Measurements from ENCODE around the gene SLC25A40.
"Not testable (repeated sequence)": the region's sequence is repeated elsewhere in the genome, so short reads cannot be mapped to it uniquely, and the experiment has no call there.

Gene SLC25A40

DNA sequence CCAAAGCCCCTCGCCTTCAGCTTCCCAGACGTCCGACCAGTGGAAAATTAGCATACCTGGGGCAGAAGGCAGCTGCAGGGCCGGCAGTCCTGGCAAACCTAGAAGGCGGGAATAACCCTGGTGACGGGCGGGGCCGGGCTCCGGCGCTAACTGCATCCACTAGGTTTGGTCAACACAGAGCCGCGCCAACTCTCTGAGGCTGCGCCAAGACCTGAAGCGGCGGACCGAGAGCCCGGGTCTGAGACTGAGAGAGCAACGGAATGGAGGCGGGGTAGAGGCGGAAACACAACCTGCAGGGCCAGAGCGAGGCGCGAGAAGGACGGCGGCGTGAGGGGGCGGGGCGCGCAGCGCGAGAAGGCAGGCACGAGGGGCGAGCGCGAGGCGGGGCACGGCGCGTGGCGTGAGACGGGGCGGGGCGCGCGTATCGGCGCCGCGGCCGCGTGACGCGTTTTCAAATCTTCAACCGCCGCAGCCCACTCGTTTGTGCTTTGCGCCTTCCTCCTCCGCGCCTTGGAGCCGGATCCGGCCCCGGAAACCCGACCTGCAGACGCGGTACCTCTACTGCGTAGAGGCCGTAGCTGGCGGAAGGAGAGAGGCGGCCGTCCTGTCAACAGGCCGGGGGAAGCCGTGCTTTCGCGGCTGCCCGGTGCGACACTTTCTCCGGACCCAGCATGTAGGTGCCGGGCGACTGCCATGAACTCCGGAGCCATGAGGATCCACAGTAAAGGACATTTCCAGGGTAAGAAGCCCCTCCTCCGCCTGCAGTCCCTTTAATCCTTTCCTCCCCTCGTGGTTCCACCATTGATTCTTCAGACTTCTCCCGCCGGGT is at the start of gene SLC25A40, which contains the start of gene DBF4:
TSS of gene SLC25A40 (minus strand) at position 321 of the 829 bp plus-strand sequence. CDS start 17,633 bp downstream, outside the sequence.
TSS of gene DBF4 (plus strand) at position 454 of the 829 bp plus-strand sequence. CDS start at position 694, 240 bp downstream.
- peak; percentile 97 for DNase-seq

DNA sequence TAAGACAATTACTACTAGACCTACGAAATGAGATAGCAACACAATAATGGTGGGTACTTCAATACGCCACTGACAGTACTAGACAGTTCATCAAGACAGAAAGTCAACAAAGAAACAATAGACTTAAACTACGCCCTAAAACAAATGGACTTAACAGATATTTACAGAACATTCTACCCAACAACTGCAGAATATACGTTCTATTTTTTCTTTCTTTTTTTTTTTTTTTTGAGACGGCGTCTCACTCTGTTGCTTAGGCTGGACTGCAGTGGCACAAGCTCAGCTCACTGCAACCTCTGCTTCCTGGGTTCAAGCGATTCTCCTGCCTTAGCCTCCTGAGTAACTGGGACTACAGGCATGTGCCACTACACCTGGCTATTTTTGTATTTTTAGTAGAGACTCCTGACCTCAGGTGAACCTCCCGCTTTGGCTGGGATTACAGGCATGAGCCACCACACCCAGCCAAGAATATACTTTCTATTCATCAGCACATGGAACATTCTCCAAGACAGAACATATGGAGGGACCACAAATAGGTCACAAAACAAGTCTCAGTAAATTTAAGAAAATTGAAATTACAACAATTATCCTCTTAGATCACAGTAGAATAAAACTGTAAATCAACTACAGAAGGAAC is 46.7 kb upstream of the SLC25A40 start:
- DNase-seq = not testable (repeated sequence)

DNA sequence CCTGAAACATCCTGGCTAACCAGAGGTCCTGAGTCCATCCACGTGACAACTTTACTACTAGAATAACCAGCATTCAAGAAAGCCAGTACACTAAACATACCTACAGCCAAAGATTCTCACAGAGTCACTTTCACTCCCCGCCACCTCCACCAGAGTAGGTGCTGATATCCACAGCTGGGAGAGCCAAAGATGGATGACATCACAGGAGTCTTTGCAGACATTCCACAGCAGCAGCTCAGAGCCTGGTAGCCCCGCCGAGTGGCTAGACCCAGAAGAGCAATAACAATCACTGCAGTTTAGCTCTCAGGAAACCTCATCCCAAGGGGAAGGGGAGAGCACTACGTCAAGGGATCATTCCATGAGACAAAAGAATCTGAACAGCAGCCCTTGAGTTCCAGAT is 44.4 kb upstream of the SLC25A40 start:
- DNase-seq = no peak

DNA sequence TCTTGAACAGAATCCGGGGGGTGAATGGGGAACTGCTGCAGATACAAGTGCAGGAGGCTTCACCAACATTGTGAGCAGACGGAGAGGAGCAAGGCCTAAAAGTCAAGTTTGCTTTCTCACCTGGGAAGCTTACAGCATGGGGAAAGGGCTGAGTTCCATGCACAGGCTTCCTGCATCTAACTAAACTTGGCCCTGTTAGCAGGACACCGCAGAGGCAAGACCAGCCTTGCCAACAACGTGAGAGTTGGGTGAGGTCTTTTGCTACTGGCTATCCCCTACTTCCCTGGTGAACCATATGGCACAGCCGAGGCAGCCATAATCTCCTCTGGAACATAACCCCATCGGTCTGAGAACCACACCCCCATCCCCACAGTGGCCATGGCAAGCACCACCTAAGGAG is 43.7 kb upstream of the SLC25A40 start:
- DNase-seq = no peak

DNA sequence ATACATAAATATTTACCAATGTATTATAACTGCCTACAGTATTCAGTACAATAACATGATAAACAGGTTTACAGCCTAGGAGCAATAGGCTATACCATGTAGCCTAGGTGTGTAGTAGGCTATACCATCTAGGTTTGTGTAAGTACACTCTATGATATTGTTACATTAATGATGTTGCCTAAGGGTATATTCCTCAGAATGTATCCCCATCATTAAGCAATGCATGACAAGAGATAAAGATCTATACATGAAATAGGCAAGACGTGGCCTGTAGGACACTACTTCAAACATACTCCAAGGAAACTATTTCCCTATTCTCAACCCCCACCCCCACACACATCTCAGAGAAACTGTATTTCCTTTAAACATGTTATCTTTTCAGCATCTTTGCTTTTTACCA is 42.6 kb upstream of the SLC25A40 start:
- DNase-seq = no peak

GRCh38 chr7:87912121-87912520 is 36.0 kb upstream of the SLC25A40 start:
- DNase-seq = no peak

- DNase-seq = not testable (repeated sequence)
These were observed 32.7 kb upstream of the SLC25A40 start for GRCh38 chr7:87908814-87909213.

DNA sequence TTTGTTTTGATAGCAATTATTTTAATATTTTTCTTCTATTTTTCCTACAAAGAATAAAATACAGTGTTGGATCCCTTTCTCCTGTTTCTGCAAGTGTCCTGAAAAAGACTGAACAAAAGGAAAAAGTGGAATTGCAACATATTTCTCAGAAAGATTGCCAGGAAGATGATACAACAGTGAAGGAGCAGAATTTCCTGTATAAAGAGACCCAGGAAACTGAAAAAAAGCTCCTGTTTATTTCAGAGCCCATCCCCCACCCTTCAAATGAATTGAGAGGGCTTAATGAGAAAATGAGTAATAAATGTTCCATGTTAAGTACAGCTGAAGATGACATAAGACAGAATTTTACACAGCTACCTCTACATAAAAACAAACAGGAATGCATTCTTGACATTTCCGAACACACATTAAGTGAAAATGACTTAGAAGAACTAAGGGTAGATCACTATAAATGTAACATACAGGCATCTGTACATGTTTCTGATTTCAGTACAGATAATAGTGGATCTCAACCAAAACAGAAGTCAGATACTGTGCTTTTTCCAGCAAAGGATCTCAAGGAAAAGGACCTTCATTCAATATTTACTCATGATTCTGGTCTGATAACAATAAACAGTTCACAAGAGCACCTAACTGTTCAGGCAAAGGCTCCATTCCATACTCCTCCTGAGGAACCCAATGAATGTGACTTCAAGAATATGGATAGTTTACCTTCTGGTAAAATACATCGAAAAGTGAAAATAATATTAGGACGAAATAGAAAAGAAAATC is 31.2 kb upstream of the SLC25A40 start:
- not testable (repeated sequence) for DNase-seq

GRCh38 chr7:87899255-87899654 is 23.1 kb upstream of the SLC25A40 start:
- DNase-seq = no peak

- DNase-seq = no peak
These were observed 19.2 kb upstream of the SLC25A40 start for GRCh38 chr7:87895363-87895762.

DNA sequence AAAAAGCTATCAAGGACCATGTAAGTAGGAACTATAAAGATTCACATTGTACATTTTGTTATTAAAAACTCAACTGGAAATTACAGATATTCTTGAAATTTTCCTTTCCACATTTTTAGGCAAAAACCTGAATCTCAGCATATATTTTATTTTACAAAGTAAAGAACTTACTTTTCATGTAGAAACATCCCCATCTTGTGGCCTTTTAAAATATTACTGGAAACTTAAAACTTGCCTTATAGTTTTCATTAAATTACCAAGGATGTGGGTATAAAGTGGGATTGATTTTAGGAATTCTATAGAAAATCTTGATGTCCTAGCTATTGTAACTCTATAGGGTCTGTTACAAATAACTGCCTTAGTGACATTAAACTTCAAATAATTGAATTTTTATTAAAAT is 10.7 kb upstream of the SLC25A40 start:
- no peak for DNase-seq

GRCh38 chr7:87885018-87885417 is 8.9 kb upstream of the SLC25A40 start:
- DNase-seq = no peak

DNA sequence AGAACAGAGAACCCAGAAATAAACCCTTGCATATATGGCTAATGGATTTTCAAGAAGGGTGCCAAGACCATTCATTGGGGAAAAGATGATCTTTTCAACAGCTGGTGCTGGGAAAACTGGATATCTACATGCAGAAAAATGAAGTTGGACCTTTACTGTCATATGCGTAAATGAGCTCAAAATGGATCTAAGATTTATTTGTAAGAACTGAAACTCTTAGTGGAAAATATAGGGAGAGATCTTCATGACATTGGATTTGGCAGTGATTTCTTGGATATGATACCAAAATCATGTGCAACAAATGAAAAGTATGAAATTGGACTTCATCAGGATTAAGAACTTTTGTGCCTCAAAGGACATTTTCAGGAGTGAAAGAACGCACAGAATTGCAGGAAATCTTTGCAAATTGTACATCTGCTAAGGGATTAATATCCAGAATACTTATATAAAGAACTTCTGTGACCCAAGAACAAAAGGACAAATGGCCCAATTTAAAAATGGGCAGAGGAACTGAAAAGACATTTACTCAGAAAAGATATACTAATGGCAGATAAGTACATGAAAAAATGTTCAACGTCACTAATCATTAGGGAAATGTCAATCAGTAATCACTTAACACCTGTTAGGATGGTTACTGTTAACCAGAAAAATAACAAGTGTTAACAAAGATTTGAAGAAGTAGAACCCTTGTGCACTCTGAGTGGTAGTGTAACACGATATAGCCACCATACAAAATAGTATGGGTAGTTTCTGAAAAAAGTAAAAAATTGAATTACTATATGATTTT is 6.2 kb upstream of the SLC25A40 start:
- DNase-seq = no peak

DNA sequence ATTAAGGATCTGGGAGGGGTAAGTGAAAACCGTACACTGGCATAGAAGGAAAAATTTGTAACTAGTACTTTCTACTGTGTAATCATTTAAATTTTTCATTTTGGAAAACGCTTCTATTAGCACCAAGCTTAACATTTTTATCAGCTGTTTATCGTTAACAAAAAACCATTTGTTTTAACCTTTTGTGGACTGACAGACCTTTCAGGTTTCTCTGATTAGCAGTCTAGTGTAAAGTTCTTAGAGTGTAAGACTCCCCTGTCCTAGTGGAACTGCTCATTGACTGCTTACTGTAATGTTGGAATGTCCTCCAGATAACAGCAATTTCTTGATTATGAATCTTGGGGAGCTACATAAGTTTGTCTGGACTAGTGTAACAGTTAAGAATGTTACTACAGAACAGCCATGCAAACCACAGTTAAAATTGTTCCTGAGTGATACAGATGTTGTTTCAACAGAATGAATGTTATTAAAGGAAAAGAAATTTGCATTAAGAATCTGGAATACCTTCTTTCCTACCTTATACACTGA is 2.1 kb upstream of the SLC25A40 start:
- DNase-seq = no peak

DNA sequence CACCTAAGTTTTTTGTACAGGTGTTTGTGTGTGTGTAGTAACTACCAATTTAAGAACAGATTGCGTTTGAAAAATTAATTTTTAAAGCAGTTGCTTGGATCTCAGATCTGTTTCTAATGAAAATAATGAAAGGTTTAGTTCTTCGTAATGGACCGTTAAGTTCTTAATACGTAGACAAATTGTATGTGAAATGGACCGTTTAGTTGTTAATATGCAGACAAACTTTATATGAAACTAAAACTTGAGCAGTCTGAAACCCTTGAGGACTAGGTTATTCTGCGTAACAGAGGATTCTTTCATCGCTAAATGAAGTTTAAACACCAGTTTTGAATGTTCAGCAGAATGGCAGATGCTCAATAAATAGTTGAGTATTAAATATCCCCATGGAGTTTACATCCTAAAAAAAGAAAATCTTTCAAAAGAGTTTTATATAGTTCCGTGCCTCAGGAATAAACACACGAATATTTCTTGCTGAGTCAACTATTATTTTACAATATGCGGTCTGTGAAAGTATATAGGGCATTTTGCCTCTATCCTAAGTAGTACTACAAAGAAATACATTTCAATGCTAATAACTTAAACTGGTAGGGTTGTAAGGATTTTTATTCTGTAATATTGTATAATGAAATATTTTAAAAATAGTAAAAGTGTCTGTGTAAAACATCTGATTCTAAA is 1.3 kb upstream of the SLC25A40 start:
- DNase-seq = no peak

DNA sequence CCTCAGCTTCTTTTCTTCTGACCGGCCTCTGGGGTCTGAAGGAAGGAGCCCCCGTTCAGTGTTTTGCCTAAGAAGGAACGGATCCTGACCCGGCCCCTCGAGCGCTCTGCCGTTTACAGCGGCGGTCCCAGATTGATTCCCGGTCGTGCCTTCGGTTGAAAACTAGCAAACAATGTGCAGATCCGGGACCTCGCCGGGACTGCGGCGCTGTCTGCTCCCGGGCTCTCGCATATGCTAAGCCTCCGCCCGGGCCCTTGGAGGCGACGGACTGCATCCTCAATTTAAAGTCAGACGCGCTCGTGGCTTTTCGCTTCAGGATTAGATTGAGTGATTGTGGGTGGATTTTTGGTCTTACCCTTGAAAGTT is 692 bp upstream of the SLC25A40 start:
- peak; percentile 35 for DNase-seq

DNA sequence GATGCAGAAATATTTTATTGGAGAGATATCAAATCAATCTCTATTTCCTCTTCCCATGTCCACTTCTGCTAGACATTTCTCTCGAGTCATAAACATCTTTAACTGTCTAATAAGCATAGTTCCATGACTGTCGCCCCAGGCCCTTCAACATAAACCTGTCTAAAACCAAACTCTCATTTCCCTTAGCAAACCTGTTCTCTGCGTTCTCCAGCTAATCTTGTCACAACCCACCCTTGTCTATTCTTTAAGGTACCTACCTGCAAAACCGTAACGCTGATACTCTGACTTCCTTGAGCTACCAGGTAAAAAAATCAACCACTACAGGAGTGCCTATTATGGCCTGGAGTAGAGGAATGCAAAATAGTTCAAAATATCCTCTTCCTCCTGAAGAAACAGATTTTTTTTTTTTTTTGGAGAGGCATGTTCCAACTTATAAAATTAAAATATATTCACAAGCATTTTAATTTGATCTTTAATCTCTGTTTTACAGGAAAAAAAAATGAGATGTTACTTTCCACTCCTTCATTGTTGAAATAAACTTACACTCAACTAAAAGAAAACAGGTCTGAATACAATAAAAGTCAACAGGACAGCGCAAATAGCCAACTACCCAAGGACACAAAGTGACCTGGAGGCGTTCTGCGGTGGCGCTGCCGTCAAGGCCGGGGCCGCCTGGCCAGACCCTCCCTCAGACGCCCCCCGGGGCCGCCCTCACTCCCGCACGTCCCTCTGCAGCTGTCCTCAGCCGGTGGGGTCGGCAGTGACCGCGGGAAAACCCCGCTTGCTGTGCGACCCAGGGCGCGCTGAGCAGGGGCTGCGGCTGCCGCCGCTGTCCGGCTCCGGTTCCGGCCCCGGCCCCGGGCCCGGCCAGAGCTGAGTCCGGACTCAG is 765 bp downstream of the SLC25A40 start:
- DNase-seq = peak; percentile 23

GRCh38 chr7:87874066-87874465 is 2.1 kb downstream of the SLC25A40 start:
- DNase-seq = no peak

- DNase-seq = not testable (repeated sequence)
These were observed 2.8 kb downstream of the SLC25A40 start for GRCh38 chr7:87873328-87873727.

- no peak for DNase-seq
These were observed 3.8 kb downstream of the SLC25A40 start for GRCh38 chr7:87872346-87872745.

DNA sequence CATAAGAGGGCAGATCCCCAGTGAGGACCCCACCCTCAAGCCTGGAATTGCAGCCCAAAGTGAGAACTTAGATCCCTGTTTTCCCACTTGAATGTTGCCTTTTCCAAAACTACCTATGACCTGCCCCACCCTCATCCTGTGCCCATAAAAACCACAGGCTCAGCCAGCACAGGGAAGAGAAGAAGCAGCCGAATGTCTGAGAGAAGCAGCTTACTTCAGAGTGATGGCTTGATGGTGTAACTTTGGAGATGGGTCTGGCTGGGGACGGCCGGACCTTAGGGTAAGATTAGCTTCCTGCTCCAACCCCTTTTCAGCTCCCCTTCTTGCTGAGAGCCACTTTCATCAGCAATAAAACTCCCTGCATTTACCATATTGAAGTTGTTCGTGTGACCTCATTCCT is 5.7 kb downstream of the SLC25A40 start:
- DNase-seq = no peak

Measured in activated CD8-positive, alpha-beta memory T cell treated with anti-CD3 and anti-CD28 coated beads, Interleukin-2, amount 50 U/mL, for 4 hours (primary cell).